H1 (cell line): Measurements from ENCODE around the gene SORL1-AS1.
A peak's percentile ranks its signal among the peaks of the same experiment; 100 is the strongest.

Experiments
- BCL11A ChIP-seq, 2 experiments: IDR thresholded peaks; one replicate each; pipeline ENCODE4 v1.6.1; 2011; ENCODE audit warnings: low read depth in 2 of 2, low read length in 2 of 2, mild to moderate bottlenecking in 2 of 2
- CEBPB ChIP-seq: IDR thresholded peaks from 2 replicates; pipeline ENCODE4 v1.6.1; 2012; ENCODE audit warnings: low read depth, low read length
- CTBP2 ChIP-seq: IDR thresholded peaks from 2 replicates; pipeline ENCODE4 v1.7.0; 2011; ENCODE audit warnings: borderline replicate concordance, mild to moderate bottlenecking, moderate library complexity, mixed read lengths, low read length; ENCODE audit not compliant: insufficient read depth, insufficient read length
- CTCF ChIP-seq, 3 experiments: IDR thresholded peaks; 1 replicate in 2 of 3; 2 replicates in 1 of 3; pipeline versions ENCODE4 v1.5.1 to v1.6.1; 2011; ENCODE audit warnings: low read length in 3 of 3, mild to moderate bottlenecking in 3 of 3, inconsistent platforms in 2 of 3, low read depth in 1 of 3, moderate library complexity in 1 of 3; ENCODE audit not compliant: insufficient read depth in 1 of 3; ENCODE audit errors: control extremely low read depth in 1 of 3
- FOSL1 ChIP-seq: IDR thresholded peaks from 2 replicates; pipeline ENCODE4 v1.6.1; 2011; ENCODE audit warnings: mild to moderate bottlenecking, low read depth, low read length, moderate library complexity; ENCODE audit not compliant: insufficient read depth
- GABPA ChIP-seq: IDR thresholded peaks from 2 replicates; pipeline ENCODE4 v1.6.1; 2011; ENCODE audit warnings: mild to moderate bottlenecking, low read length, moderate library complexity, borderline replicate concordance; ENCODE audit not compliant: insufficient read depth
- HDAC6 ChIP-seq: IDR thresholded peaks from one replicate; pipeline ENCODE4 v1.7.1; 2012; ENCODE audit warnings: low read depth, mild to moderate bottlenecking, inconsistent platforms, low read length, moderate library complexity
- NANOG ChIP-seq: IDR thresholded peaks from 2 replicates; pipeline ENCODE4 v1.6.1; 2011; ENCODE audit warnings: low read length, low read depth, mild to moderate bottlenecking, inconsistent platforms; ENCODE audit not compliant: insufficient read depth, poor library complexity, severe bottlenecking
- POLR2AphosphoS5 ChIP-seq: IDR thresholded peaks from 2 replicates; pipeline ENCODE4 v1.6.1; 2011; ENCODE audit warnings: low read depth, low read length
- RAD21 ChIP-seq, 2 experiments: IDR thresholded peaks in 1 of 2; conservative IDR thresholded peaks in 1 of 2; 2 replicates each; pipeline ENCODE4 v1.6.1; 2011; ENCODE audit warnings: low read depth in 2 of 2, low read length in 2 of 2, improper control_type of control experiment in 1 of 2, inconsistent platforms in 1 of 2, mild to moderate bottlenecking in 1 of 2, moderate library complexity in 1 of 2
- RBBP5 ChIP-seq: IDR thresholded peaks from 2 replicates; pipeline ENCODE4 v1.7.1; 2012; ENCODE audit warnings: low read depth, mild to moderate bottlenecking, inconsistent platforms, low read length, moderate library complexity, borderline replicate concordance
- SAP30 ChIP-seq: fragments of 300-600 bp; sonication (generic); IDR thresholded peaks from 2 replicates; pipeline ENCODE4 v1.7.1; 2012; ENCODE audit warnings: low read length, moderate library complexity, mild to moderate bottlenecking, inconsistent platforms; ENCODE audit not compliant: insufficient read depth, insufficient replicate concordance
- TAF1 ChIP-seq: IDR thresholded peaks from 2 replicates; pipeline ENCODE4 v1.6.1; 2011; ENCODE audit warnings: mild to moderate bottlenecking, low read depth, low read length
- TF ChIP-seq, protein P1 (sequence below): IDR thresholded peaks from 2 replicates; pipeline ENCODE4 v1.6.1; 2012; ENCODE audit warnings: inconsistent platforms

SORL1-AS1 gene

DNA sequence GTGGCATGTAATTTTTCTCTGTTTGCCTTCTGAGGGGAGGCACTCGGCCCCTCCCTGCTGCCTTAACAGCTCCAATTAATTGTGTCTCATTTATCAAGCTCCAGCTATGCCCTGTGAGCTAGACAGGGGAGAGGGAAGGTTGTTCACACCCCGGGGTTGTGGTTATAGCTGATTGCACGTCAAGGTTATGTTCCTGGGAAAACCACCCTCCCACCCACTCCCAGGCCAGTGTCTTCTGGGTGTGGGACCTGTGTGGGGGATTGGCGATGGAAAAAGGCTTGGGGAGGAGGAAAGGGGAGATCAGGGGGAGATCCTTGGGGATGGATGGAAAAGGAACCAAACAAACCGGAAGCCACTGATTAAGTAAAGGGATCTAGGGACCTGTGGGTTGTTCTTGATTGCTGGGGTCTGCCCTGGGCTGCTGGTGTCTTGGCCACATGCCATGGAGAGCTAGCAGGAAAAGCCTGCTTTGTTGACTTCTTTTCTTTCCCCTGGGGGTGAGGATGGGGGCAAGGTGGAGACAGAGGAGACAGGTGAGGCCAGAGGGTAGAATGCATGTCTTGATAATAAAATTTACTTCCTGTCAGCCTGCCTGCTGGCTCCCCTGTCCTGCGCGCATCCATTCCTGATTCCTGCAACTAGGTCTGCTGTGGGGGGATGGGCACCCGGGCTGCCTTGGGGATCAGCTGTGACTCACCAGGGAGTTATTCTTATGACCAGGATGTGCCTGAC is 13.5 kb upstream of the SORL1-AS1 start (continued):
- TF ChIP-seq CEBPB: no peak
- TF ChIP-seq, protein P1, sequence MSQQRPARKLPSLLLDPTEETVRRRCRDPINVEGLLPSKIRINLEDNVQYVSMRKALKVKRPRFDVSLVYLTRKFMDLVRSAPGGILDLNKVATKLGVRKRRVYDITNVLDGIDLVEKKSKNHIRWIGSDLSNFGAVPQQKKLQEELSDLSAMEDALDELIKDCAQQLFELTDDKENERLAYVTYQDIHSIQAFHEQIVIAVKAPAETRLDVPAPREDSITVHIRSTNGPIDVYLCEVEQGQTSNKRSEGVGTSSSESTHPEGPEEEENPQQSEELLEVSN: no peak
- TF ChIP-seq HDAC6: no peak
- TF ChIP-seq BCL11A (IDR thresholded peaks at IDR 0.05; ENCODE audit: low read depth in 2 of 2, low read length in 2 of 2): no peak
- no peak for TF ChIP-seq CTCF (IDR thresholded peaks at IDR 0.05; ENCODE audit: control extremely low read depth in 1 of 3, insufficient read depth in 1 of 3, low read depth in 1 of 3, low read length in 3 of 3)
- no peak for TF ChIP-seq GABPA
- no peak for TF ChIP-seq FOSL1
- TF ChIP-seq POLR2AphosphoS5: no peak
- TF ChIP-seq RAD21 (IDR thresholded peaks at IDR 0.05 in 1 of 2, conservative IDR thresholded peaks at IDR 0.05 in 1 of 2; ENCODE audit: low read depth in 2 of 2, low read length in 2 of 2): peak in 1 of 2 experiments; percentile 13; a peak in 1 of 4 replicates
- peak; percentile 90 for TF ChIP-seq CTBP2
- peak; percentile 7 for TF ChIP-seq NANOG
- TF ChIP-seq RBBP5: no peak
- 0 out of 2 replicates have a peak, but pooled peaks have one; percentile 37 for TF ChIP-seq TAF1
- no peak for TF ChIP-seq SAP30
